ENCODE results near the gene P2RX7.

- no peak for TF ChIP-seq CTCF (IDR thresholded peaks at IDR 0.05)
- TF ChIP-seq POLR2AphosphoS5 (IDR thresholded peaks at IDR 0.05; ENCODE audit: low read depth, low read length) = no peak
- TF ChIP-seq SIN3A (IDR thresholded peaks at IDR 0.05; ENCODE audit: borderline replicate concordance, insufficient read depth, low read depth, low read length) = no peak
- TF ChIP-seq TCF7L2 (IDR thresholded peaks at IDR 0.05; ENCODE audit: low read depth, low read length) = no peak
Measured at GRCh38 chr12:121202407-121203355, 70.0 kb downstream of the P2RX7 start.

All from Panc1 (cell line).